MCF 10A (cell line): ENCODE results near the gene PCGF3. TPM values are rescaled to one million over a fixed set of nuclear protein-coding genes. Genes with fewer than 3 reads are reported as not detected.

Source experiments
- BruUV-seq: library from RNA; stranded (reverse); fragments of 400-500 nt; replicated peaks from 2 replicates; lab custom pipeline; 2021; lab: Mats Ljungman, UMichigan
- CTCF ChIA-PET: fragments of 300-600 bp; sonication (Branson Sonifier 250); formaldehyde crosslinking; extraction: SDS; loops from one replicate; lab custom pipeline; 2021; ENCODE audit warnings: antibody characterized with exemption, inconsistent platforms; lab: Yijun Ruan, JAX
- POLR2A ChIA-PET: fragments of 300-600, 350-650 bp; sonication (Branson Sonifier 250); formaldehyde crosslinking; extraction: SDS; loops from one replicate; lab custom pipeline; 2020; ENCODE audit warnings: antibody characterized with exemption, inconsistent platforms; lab: Yijun Ruan, JAX
- DNase-seq: peaks from one replicate; pipeline ENCODE4 v3.0.0-alpha.2; 2018; ENCODE audit not compliant: unreplicated experiment
- H3K27ac Mint-ChIP-seq: one replicate; pipeline ENCODE4 v1.8.0; 2022; ENCODE audit warnings: mild to moderate bottlenecking, low read depth, mixed read lengths; ENCODE audit not compliant: unreplicated experiment
- H3K27me3 Mint-ChIP-seq: one replicate; pipeline ENCODE4 v1.8.0; 2022; ENCODE audit warnings: mixed read lengths; ENCODE audit not compliant: insufficient read depth, unreplicated experiment
- H3K36me3 Mint-ChIP-seq: one replicate; pipeline ENCODE4 v1.8.0; 2022; ENCODE audit warnings: mild to moderate bottlenecking, moderate library complexity, mixed read lengths; ENCODE audit not compliant: insufficient read depth, unreplicated experiment
- H3K4me1 Mint-ChIP-seq: one replicate; pipeline ENCODE4 v1.8.0; 2022; ENCODE audit warnings: mixed read lengths; ENCODE audit not compliant: insufficient read depth, unreplicated experiment
- H3K4me3 Mint-ChIP-seq: one replicate; pipeline ENCODE4 v1.8.0; 2022; ENCODE audit warnings: mild to moderate bottlenecking, moderate library complexity, mixed read lengths; ENCODE audit not compliant: unreplicated experiment
- H3K9me3 Mint-ChIP-seq: one replicate; pipeline ENCODE4 v1.8.0; 2022; ENCODE audit warnings: mixed read lengths; ENCODE audit not compliant: unreplicated experiment
- CTCF ChIP-seq: fragments of 200-600 bp; IDR thresholded peaks from one replicate; pipeline ENCODE4 v1.8.0; 2022; ENCODE audit warnings: antibody characterized with exemption, mild to moderate bottlenecking; ENCODE audit not compliant: unreplicated experiment
- intact Hi-C: fragments of 100-400 bp; cut with micrococcal nuclease; formaldehyde crosslinking; loops from 2 replicates; pipeline ENCODE4 v1.14.1; 2022
- total RNA-seq: library from RNA; stranded (reverse); gene quantifications from 2 replicates; pipeline ENCODE4 v1.2.3, GENCODE V29; 2022

PCGF3 gene
- total RNA-seq, 1 experiment from 2014 or later: 26.5 TPM

GRCh38 chr4:721261-722168 lies 15.9 kb downstream of the PCGF3 start:
- Mint-ChIP-seq H3K27ac (peak overlapping the region; percentile 37), H3K9me3 (no peaks in the 10 kb centered on the region), H3K4me1 (peaks cover 36% of the 10 kb centered on the region), H3K4me3 (no peak overlapping the region), H3K27me3 (no peaks in the 10 kb centered on the region), H3K36me3 (peaks cover 16% of the 10 kb centered on the region)
- intact Hi-C loops: no loop called here
- TF ChIP-seq CTCF: no peak
- ChIA-PET POLR2A (interaction anchor here (0.6 kb wide), 2 partner anchors 43 to 283 kb away, joined by 3 read pairs; no protein-coding TSS in a partner anchor), CTCF (no interaction called here)
- DNase-seq: peak; percentile 68
- BruUV-seq: no TSS peak

GRCh38 chr4:722169-722725 lies 16.6 kb downstream of the PCGF3 start:
- no peak for TF ChIP-seq CTCF
- Mint-ChIP-seq H3K9me3 (no peaks in the 10 kb centered on the region), H3K36me3 (peaks cover 18% of the 10 kb centered on the region), H3K27ac (no peak overlapping the region), H3K4me1 (peaks cover 36% of the 10 kb centered on the region), H3K27me3 (no peaks in the 10 kb centered on the region), H3K4me3 (no peak overlapping the region)
- intact Hi-C loops: no loop called here
- ChIA-PET CTCF (no interaction called here), POLR2A (no interaction called here)
- no peak for DNase-seq
- no TSS peak for BruUV-seq

GRCh38 chr4:722851-723360 lies 17.3 kb downstream of the PCGF3 start:
- Mint-ChIP-seq H3K36me3 (peaks cover 23% of the 10 kb centered on the region), H3K27me3 (no peaks in the 10 kb centered on the region), H3K9me3 (no peaks in the 10 kb centered on the region), H3K27ac (peak overlapping the region; percentile 63), H3K4me1 (peaks cover 32% of the 10 kb centered on the region), H3K4me3 (no peak overlapping the region)
- CTCF ChIA-PET: interaction anchor here (0.7 kb wide), 2 partner anchors 15 to 19 kb away, joined by 4 read pairs; no protein-coding TSS in a partner anchor
- TF ChIP-seq CTCF: no peak
- POLR2A ChIA-PET: no interaction called here
- intact Hi-C loops: no loop called here
- no peak for DNase-seq
- BruUV-seq: no TSS peak
